Lung (tissue), 12 donors: ENCODE data around the gene PMM1. TPM values are rescaled to one million over a fixed set of nuclear protein-coding genes. Genes with fewer than 3 reads are reported as not detected.

Experiments used
- ATAC-seq: fragments of 200-7000 bp; cut with Tn5 transposase; one replicate; pipeline ENCODE4 v1.9.1; 2020; ENCODE audit warnings: moderate number of reproducible peaks; ENCODE audit not compliant: insufficient read depth, low FRiP score
- DNase-seq, 3 donors: peaks; one replicate each; pipeline ENCODE4 v3.0.0-alpha.2; 2013 to 2017
- H3K27ac ChIP-seq, 2 donors: one replicate each; pipeline ENCODE4 v1.5.1; 2013; ENCODE audit warnings: mild to moderate bottlenecking in 2 of 2, moderate library complexity in 2 of 2, control low read depth in 1 of 2, inconsistent platforms in 1 of 2, low read depth in 1 of 2, low read length in 1 of 2
- H3K27me3 ChIP-seq, 3 donors: one replicate each; pipeline ENCODE4 v1.5.1; 2013; ENCODE audit warnings: low read length in 2 of 3; ENCODE audit not compliant: control insufficient read depth in 3 of 3, insufficient read depth in 3 of 3
- H3K36me3 ChIP-seq, 4 donors: one replicate each; pipeline ENCODE4 v1.5.1; 2013; ENCODE audit warnings: low read length in 4 of 4, mild to moderate bottlenecking in 1 of 4, moderate library complexity in 1 of 4; ENCODE audit not compliant: control insufficient read depth in 4 of 4, insufficient read depth in 4 of 4
- H3K4me1 ChIP-seq, 5 donors: one replicate each; pipeline ENCODE4 v1.5.1; 2013; ENCODE audit warnings: low read length in 5 of 5, mild to moderate bottlenecking in 2 of 5, moderate library complexity in 1 of 5; ENCODE audit not compliant: control insufficient read depth in 5 of 5, insufficient read depth in 5 of 5
- H3K4me3 ChIP-seq: one replicate; pipeline ENCODE4 v1.5.1; 2013; ENCODE audit warnings: mild to moderate bottlenecking, control low read depth, moderate library complexity
- H3K9ac ChIP-seq, 2 donors: one replicate each; pipeline ENCODE4 v1.5.1; 2013; ENCODE audit warnings: low read length in 2 of 2, control low read depth in 1 of 2; ENCODE audit not compliant: insufficient read depth in 1 of 2
- H3K9me3 ChIP-seq, 4 donors: one replicate each; pipeline ENCODE4 v1.5.1; 2013; ENCODE audit warnings: low read length in 3 of 4, mild to moderate bottlenecking in 1 of 4, moderate library complexity in 1 of 4; ENCODE audit not compliant: control insufficient read depth in 4 of 4, insufficient read depth in 3 of 4
- CTCF ChIP-seq: IDR thresholded peaks from 2 replicates; pipeline ENCODE4 v1.5.1; 2012; ENCODE audit warnings: mild to moderate bottlenecking; ENCODE audit errors: control extremely low read depth, extremely low read depth
- WGBS, 2 donors: extraction: QIAGEN DNeasy Blood & Tissue Kit; methylation state at CpG; one replicate each; pipeline ENCODE4 v1.1.7; 2013; 5-methylcytosine and 5-hydroxymethylcytosine counted together
- polyA plus RNA-seq, 2 donors: library from polyadenylated mRNA; stranded (reverse); fragments of 200-250 nt; gene quantifications; one replicate each; pipeline ENCODE4 v1.2.1, GENCODE V29; 2013
- total RNA-seq, 2 donors: library from RNA; depleted of rRNA in 1 of 2; stranded (reverse); fragments of >200 nt in 1 of 2; gene quantifications; one replicate each; pipeline ENCODE4 v1.2.1, GENCODE V29; 2014 to 2021
- donor health status: control.
- donor health status: control.
- donor health status: Bipolar disorder and iron deficiency.
- donor health status: healthy.
- donor health status: DM: yes; HTN: yes; CAD: no.

Gene PMM1
- total and polyA plus RNA-seq, 4 donors, result 23.0 to 62.2 (median 44.0) TPM

DNA sequence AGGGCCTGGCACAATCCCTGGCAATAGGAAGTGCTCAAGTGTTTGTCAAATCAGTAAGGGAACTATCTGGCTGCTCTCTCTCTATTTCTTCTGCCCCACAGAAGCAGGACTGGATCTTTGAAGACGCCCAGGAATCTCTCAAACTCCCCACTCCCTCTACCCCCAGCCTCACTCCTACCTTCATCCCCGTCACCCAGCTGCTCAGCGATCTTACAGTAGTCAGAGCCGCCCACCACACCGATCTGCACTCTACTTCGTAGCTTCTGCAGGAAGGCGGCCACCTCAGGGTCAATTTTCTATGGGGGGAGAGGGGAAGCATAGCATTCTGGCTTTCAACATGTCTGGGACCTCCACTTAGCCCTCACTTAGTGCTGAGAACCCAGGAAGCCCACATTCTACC is 3.7 kb downstream of the PMM1 start:
- no peaks in the 10 kb centered on the region for H3K9me3 ChIP-seq
- DNase-seq (no peak), ATAC-seq (no peak)
- H3K4me1 ChIP-seq, result peaks cover 0 to 11% (median 7%) of the 10 kb centered on the region in 5 donors
- no peaks in the 10 kb centered on the region for H3K27me3 ChIP-seq
- TF ChIP-seq CTCF, result no peak
- H3K9ac ChIP-seq, result no peak overlapping the region
- peaks cover 0 to 27% (median 14%) of the 10 kb centered on the region in 4 donors for H3K36me3 ChIP-seq
- H3K27ac ChIP-seq, result no peak overlapping the region
- 96 to 97% methylated on average over 7 of the region's 7 CpGs for WGBS, 2 donors
- no peak overlapping the region for H3K4me3 ChIP-seq

- DNase-seq (no peak), ATAC-seq (no peak)
- Histone ChIP-seq H3K36me3 (peaks cover 0 to 32% (median 22%) of the 10 kb centered on the region in 4 donors), H3K4me3 (no peak overlapping the region), H3K27ac (no peak overlapping the region), H3K4me1 (peaks cover 0 to 11% (median 7%) of the 10 kb centered on the region in 5 donors), H3K27me3 (no peaks in the 10 kb centered on the region), H3K9ac (no peak overlapping the region), H3K9me3 (no peaks in the 10 kb centered on the region)
- WGBS, 2 donors, result 93 to 96% methylated on average over 6 of the region's 6 CpGs
- TF ChIP-seq CTCF, result no peak
These were observed 4.8 kb downstream of the PMM1 start for GRCh38 chr22:41584881-41585280.

DNA sequence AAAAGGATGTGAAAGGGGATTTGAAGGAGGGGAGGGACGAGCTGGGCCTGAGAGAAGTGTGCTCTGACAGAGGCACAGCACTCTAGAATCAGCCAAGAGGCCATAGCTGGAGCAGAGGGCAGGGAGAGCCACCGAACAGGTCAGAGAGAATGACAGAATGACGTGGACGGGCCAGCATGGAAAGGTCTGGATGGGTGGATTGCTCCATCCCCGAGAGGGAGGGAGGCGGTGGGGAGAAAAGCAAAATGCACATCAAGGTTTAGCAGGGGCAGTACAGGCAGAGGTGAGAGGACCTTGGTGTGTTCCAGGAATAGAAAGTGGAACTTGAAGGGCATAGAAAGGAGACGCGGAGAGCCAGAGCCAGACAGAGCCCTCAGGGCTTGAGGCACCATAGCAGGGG is 6.9 kb downstream of the PMM1 start:
- ATAC-seq (no peak), DNase-seq (no peak)
- peaks cover 0 to 2% (median 0%) of the 10 kb centered on the region in 5 donors for H3K4me1 ChIP-seq
- no peaks in the 10 kb centered on the region for H3K9me3 ChIP-seq
- H3K27ac ChIP-seq, result no peak overlapping the region
- H3K27me3 ChIP-seq, result no peaks in the 10 kb centered on the region
- TF ChIP-seq CTCF, result no peak
- H3K36me3 ChIP-seq, result peaks cover 0 to 47% (median 29%) of the 10 kb centered on the region in 4 donors
- H3K4me3 ChIP-seq, result no peak overlapping the region
- WGBS, 2 donors, result 88 to 89% methylated on average over 8 of the region's 8 CpGs
- H3K9ac ChIP-seq, result no peak overlapping the region

GRCh38 chr22:41579997-41580355 is 9.7 kb downstream of the PMM1 start:
- Histone ChIP-seq H3K9ac (no peak overlapping the region), H3K27ac (no peak overlapping the region), H3K27me3 (no peaks in the 10 kb centered on the region), H3K36me3 (peaks cover 0 to 63% (median 37%) of the 10 kb centered on the region in 4 donors), H3K4me3 (no peak overlapping the region), H3K9me3 (no peaks in the 10 kb centered on the region), H3K4me1 (peaks cover 0 to 6% (median 0%) of the 10 kb centered on the region in 5 donors)
- DNase-seq (no peak), ATAC-seq (no peak)
- WGBS, 2 donors, result 93 to 95% methylated on average over 6 of the region's 6 CpGs
- no peak for TF ChIP-seq CTCF
